COLO668 (cell line): ENCODE measurements around the gene CA5A.
A peak's percentile ranks its signal among the peaks of the same experiment; 100 is the strongest.

ENCODE experiments used
- DNase-seq: peaks from one replicate; lab custom pipeline; 2025; ENCODE audit not compliant: unreplicated experiment; lab: John Stamatoyannopoulos, UW

CA5A gene

DNA sequence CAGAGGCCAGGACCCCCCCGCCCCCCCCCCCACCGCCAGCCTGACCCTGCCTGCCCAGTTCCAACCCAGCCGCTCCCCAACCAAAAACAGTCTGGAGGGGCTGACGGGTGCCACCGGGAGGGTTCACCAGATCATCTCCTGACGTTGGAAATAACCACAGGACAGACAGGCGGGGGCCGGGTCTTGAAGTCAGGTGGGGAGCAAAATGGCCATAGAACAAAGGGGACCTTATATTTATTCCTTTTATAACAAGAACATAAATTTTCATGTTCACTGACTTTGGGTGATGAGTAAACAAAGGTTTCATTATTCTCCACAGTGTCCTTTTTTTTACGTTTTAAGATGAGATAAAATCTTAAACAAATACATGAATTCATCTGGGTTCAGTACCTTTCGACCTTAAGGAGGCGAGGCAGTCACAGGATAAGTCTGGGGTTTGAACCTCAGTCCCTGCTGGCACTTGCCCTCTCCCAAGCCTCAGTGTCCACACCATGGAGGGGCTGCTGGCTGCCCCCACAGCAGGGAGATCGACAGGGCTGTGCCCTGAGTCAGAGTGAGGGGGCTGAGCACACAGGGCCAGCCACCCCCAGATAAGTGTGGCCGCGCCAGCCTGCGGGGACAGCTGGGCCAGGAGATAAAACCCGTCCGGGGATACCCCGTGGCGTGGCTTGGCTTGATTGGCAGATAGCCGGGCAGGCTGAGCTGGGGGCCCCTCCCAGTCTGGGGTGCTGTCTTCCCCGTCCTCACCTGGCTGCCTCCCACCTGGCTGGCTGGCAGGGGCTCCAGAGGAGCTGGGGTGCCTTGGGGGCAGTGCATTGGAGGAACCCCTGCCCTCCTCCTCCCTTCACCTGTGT, 82.0 kb downstream of the CA5A start:
- peak; percentile 26 for DNase-seq

DNA sequence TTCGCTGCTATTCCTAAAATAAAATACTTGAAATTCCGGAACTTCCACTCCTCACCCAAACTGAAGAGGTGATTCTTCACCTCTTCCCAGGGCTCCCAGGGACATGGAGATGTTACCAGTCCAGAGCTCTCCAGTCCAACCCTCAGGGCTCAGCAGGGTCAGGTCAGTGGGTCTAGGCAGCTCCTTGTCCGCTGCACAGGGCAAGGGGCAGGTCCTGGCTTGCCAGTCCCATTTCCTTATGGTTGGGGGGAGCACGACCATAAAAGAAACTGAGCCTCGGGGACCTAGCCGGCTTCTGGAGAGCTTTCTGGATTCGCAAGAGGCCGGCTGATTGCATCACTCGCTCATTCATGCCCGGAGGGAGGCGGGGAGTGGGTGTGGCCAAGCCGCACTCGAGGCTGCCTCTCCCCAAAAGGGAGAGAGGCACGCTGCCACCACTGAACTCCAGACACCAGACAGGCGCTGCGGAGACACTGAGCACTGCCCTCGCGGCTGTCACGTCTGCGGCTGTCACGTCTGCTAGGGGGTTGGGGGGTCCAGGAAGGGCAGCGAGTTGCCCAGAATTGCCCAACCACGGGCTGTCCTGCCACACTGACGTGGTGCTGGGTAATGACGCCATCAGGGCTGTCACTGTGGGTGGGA, 82.8 kb downstream of the CA5A start:
- peak; percentile 88 for DNase-seq

DNA sequence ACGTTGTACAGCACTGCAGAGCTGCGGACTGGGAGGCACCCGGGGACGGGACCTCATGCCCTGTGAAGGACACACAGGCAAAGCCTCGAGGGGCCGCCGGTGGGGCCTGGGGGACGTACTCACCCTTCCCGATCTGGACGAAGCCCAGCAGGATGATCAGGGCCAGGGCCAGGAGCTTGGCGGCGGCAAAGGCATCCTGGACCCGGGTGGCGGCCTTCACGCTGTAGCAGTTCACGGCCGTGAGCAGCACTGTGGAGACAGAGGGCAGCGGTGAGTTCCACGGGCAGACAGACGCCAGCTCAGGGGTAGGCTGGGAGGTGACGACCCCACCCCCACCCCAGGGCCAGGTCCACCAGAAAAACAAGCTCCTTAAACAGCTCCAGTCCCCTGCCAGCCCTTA, 84.7 kb downstream of the CA5A start:
- DNase-seq, result peak; percentile 20

- DNase-seq, result peak; percentile 60
These were observed 85.2 kb downstream of the CA5A start for GRCh38 chr16:87851141-87851587.

GRCh38 chr16:87850009-87851006, 86.0 kb downstream of the CA5A start:
- DNase-seq, result peak; percentile 72

- peak; percentile 45 for DNase-seq
These were observed 86.8 kb downstream of the CA5A start for GRCh38 chr16:87849419-87850008.

DNA sequence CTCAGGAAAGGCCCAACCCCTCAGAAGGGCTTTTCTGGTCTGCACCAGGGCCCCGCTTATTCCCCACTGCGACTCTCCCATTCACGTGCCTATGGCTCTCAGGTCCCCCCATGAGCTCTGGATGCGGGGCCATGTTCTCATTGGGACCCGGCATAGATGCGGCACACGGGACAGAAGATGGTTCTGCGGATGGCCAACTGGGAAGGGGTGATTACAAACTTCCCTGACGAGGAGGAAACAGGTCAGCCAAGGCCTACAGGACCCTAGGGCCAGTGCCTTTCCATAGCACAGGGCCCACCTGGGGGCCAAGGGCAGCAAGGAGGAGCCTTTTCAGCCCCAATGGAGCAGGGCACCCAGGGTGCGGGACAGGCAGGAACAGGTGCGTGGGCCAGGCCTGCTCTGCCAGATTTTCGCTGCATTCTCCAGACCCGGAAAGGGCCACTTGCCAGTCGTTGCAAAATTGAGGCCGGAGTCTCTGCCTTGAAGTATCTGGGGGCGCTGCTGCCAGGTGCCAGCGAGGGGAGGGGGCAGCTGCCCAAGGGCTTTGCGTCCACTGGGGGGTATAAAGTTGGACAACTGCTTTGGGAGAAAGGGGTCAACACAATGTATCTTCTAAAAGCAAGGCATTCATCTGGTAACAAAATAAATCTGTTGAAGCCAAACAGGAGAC, 87.5 kb downstream of the CA5A start:
- no peak for DNase-seq

GRCh38 chr16:87847785-87848675, 88.3 kb downstream of the CA5A start:
- DNase-seq, result no peak

DNA sequence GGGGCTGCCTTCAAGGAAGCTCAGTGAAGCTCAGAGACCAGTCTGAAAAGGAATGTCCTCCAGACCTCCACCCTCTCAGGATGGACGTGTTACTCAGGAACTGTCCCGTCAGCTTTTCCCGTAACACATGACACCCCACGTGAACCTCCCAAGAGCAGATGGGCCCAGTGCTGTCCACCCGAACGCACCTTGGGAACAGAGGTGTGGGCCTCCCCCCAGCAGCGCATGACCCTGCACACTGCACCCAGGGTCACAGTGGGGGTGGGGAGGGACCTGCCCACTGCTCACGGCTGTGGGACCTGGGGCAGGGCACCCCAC, 88.9 kb downstream of the CA5A start:
- no peak for DNase-seq

DNA sequence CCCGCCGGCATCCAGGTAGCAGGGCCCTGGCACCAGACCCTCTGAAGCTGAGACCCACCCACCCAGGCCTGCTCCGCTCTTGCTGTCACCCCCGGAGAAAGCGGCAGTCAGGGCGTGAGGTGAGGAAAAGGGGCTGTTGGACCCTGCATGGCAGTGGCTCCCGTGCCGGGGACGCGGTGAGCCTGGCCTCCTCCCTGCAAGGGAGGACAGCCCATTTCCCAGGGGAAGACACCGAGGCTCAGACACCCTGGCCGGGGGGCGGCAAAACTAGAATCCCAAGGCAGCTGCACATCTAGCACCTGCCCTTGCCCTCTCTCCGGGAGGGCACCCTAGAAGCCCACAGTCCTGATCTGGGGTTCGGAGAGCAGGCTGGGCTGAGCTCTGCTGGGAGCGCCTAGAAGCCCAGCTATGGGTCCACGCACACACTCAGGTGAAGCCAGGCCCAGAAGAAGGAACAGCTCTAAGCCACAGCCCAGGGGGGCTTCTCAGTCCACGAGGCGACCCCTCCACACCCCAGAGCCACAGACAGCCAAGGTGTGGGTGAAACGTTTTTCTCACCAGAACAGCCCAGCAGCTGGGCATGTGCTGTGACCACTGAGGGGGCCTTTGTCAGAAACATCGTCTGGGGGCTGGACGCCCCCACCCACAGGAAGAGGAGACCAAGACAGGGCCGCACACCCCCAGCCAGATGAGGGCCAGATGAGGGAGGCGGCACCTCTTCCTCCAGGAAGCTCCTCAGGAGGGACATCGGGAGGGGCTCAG, 89.4 kb downstream of the CA5A start:
- no peak for DNase-seq

DNA sequence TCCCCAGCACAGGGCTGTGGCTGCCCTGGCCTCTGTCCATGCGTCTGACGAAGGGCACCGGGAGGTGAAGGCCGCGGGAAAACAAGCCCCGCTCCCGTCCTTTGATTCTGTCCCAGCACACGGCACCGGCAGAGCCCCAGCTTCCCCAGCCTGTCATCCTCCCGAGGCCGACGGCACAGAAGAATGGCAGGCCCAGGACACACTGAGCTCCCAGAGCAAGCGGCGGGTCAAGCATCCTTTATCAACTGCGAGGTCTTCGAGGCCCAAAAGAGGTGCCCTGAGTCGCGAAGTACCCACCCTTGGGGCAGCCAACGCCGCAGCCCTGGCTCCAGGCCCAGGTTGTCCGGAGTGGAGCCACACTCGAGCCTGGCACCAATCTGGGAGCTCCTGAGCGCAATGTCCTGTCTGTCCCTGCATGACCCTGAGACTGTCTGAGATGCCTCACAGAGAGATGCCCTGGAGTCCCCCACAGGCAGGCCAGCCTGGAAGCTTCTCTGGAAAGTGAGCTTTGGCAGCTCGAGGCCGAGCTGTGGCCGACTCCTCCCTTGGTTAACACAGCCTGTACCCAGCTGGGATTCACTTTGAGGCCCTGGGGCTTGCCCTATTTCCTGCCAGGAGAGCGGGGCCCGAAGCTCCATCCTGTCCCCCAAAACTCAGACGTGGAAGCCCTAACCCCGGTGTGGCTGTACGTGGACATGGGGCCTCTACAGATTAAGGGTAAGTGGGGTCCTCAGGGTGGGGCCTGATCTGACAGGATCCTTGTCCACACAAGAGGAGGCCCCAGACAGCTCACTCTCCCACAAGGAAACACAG, 90.3 kb downstream of the CA5A start:
- no peak for DNase-seq

DNA sequence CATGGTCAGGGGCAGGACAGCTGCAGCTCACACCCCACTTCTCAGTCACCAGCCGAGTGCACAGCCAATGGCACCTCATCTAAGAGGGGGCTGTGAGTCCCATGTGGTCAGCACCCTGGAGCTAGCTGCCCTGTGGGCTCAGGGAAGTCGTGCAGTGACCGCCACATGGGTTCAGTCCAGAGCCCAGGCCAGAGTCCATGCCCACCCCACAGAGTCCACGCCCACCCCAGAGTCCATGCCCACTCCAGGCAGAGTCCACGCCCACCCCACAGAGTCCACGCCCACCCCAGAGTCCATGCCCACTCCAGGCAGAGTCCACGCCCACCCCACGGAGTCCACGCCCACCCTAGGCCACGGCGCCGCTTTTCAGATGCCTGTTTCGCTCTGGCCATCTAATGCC, 91.1 kb downstream of the CA5A start:
- DNase-seq, result no peak

DNA sequence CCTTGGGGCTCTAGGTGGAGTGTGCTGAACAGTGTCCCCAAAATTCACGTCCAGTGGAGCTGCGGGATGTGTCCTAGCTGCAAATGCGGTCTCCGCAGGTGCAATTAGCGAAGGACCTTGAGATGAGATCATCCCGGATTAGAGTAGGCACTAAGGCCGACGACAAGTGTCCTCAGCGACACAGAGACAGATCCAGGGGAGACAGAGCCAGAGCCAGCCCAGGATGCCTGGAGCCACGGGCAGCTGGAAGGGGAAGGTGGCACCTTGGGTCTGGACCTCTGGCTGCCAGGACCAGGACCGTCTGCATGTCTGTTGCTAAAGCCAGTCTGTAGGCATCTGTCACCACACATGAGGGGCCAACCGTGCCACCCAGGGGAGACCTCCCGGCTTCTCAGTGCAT, 91.5 kb downstream of the CA5A start:
- no peak for DNase-seq

DNA sequence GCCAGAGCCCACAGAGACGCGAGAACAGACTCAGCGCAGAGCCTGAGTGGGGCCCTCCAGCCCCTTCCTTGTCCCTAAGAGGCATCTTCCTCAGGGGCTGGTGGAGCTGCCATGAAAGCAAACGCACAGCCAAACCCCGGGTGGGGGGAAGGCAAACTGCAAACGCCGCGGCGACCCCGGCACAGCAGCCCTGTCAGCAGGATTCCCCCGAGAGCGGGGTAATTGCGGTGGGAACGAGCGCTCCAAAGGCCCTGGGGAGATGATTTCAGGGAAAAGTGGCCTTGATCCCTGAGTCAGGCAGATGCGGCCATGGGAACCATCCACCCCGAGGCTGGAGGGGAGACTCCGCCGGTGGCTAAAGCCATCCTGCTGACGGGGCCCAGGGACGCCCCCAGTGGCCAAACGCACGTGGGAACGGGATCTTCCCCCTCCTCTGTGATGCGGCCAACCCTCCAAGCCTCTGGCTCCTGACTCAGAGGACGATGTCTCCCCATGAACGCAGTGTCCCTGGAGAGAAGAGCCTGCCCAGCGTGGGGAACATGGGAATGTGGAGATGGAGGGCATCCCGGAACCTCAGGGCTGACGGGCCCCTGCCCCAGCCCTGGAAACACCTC, 92.1 kb downstream of the CA5A start:
- DNase-seq, result no peak

DNA sequence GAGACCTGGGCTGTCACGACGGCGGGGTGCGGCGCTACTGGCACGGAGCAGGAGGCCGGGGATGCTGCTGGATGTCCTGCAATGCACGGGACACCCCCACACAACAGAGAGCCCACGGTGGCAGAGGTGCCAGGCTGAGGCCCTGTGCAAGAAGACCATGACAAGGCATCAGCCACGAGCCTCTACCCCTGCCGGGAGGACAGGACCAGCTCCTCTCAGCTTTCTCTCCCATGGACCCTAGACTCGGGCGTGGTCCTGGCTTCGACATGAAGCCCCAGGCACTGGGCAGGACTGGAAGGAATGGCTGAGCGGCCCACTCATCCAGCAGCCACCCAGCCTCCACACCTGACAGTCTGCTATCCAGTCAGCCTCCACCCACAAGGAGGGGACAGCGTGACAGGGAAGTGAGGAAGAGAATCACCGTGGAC, 92.6 kb downstream of the CA5A start:
- no peak for DNase-seq

DNA sequence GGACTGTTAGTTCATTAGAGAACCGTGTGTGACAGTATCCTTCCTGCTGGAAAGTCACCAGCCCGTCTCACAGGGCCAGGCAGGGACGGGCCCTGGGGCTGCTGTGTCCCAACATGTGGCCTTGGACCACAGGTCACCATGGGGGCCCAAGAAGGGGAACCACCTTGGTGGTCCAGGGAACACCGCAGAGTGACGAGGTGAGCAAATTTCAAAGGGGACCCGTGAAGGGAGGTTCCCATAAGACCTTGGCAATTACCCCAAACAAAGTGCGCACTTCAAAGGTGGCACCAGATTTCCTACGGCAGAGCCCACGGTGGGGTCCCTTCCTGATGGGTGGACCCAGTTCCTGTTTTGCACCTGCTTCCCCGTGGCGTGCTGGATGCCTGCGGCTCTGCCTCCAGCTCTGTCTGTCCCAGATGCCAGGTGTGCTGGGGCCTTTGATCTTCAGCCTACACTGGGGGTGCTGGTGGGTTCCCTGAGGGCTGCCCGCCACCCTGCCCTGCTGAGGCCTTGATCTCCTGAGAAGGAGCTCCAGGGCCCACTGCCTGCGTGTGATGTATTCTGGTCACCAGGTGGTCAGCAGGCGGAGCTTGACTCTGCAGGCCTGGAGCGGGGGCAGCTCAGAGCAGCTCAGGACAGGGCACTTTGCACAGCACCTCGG, 94.0 kb downstream of the CA5A start:
- DNase-seq, result no peak
